Liver (tissue), 9 donors: ENCODE measurements around the gene TLR5. TPM values are rescaled to one million over a fixed set of nuclear protein-coding genes. Genes with fewer than 3 reads are reported as not detected.

Experiments used
- DNase-seq: peaks from one replicate; pipeline ENCODE4 v3.0.0-alpha.2; 2017; ENCODE audit warnings: low spot score
- H3K27ac ChIP-seq, 2 donors: one replicate each; pipeline ENCODE4 v1.7.0; 2013; ENCODE audit warnings: inconsistent platforms in 2 of 2, low read length in 2 of 2, control low read depth in 1 of 2, low read depth in 1 of 2, mild to moderate bottlenecking in 1 of 2
- H3K27me3 ChIP-seq, 4 donors: one replicate each; pipeline versions ENCODE4 v1.6.1 to v1.7.0; 2013; ENCODE audit warnings: low read length in 3 of 4, inconsistent platforms in 1 of 4, mild to moderate bottlenecking in 1 of 4, moderate library complexity in 1 of 4; ENCODE audit not compliant: control insufficient read depth in 4 of 4, insufficient read depth in 4 of 4
- H3K36me3 ChIP-seq, 4 donors: one replicate each; pipeline versions ENCODE4 v1.6.1 to v1.7.0; 2013; ENCODE audit warnings: low read length in 3 of 4, mild to moderate bottlenecking in 3 of 4, low read depth in 1 of 4, moderate library complexity in 1 of 4; ENCODE audit not compliant: control insufficient read depth in 4 of 4, insufficient read depth in 3 of 4
- H3K4me1 ChIP-seq, 4 donors: one replicate each; pipeline versions ENCODE4 v1.6.1 to v1.7.0; 2013; ENCODE audit warnings: low read length in 3 of 4, mild to moderate bottlenecking in 3 of 4, moderate library complexity in 1 of 4; ENCODE audit not compliant: control insufficient read depth in 4 of 4, insufficient read depth in 4 of 4
- H3K4me3 ChIP-seq, 3 donors: one replicate each; pipeline versions ENCODE4 v1.6.1 to v1.7.0; 2013; ENCODE audit warnings: low read length in 3 of 3, control low read depth in 1 of 3, low read depth in 1 of 3, mild to moderate bottlenecking in 1 of 3
- H3K9ac ChIP-seq, 2 donors: one replicate each; pipeline ENCODE4 v1.7.0; 2013; ENCODE audit warnings: low read length in 2 of 2, mild to moderate bottlenecking in 2 of 2, moderate library complexity in 2 of 2, control low read depth in 1 of 2, low read depth in 1 of 2
- H3K9me3 ChIP-seq, 4 donors: one replicate each; pipeline versions ENCODE4 v1.6.1 to v1.7.0; 2013; ENCODE audit warnings: low read length in 3 of 4; ENCODE audit not compliant: control insufficient read depth in 4 of 4
- NR2F2 ChIP-seq: IDR thresholded peaks from 2 replicates; pipeline ENCODE4 v1.6.1; 2016; ENCODE audit warnings: antibody characterized with exemption
- RAD21 ChIP-seq, 2 donors: IDR thresholded peaks; 2 replicates each; pipeline ENCODE4 v1.6.1; 2016; ENCODE audit warnings: antibody characterized with exemption in 2 of 2, mild to moderate bottlenecking in 2 of 2
- SP1 ChIP-seq: IDR thresholded peaks from 2 replicates; pipeline ENCODE4 v1.6.1; 2018; ENCODE audit warnings: antibody characterized with exemption, mild to moderate bottlenecking
- WGBS: extraction: QIAGEN DNeasy Blood & Tissue Kit; methylation state at CpG from one replicate; pipeline ENCODE4 v1.1.7; 2013; 5-methylcytosine and 5-hydroxymethylcytosine counted together
- polyA plus RNA-seq, 2 donors: library from polyadenylated mRNA; stranded (reverse) in 1 of 2; unstranded in 1 of 2; fragments of 200-250 nt in 1 of 2; fragments of >200 nt in 1 of 2; fragmentation: Nextera tagmentation in 1 of 2; extraction: Ambion mirVana in 1 of 2; gene quantifications; one replicate each; pipeline versions ENCODE4 v1.2.1 to v1.2.3, GENCODE V29; 2013 to 2015
- total RNA-seq, 2 donors: library from RNA; depleted of rRNA; stranded (reverse); fragments of >200 nt; gene quantifications; one replicate each; pipeline ENCODE4 v1.2.3, GENCODE V29; 2014
- TF ChIP-seq, protein P1 (sequence below): fragments of 150-350 bp; IDR thresholded peaks from 2 replicates; pipeline ENCODE4 v1.5.1; 2017; ENCODE audit warnings: improper control_type of control experiment, low read depth, low read length; ENCODE audit not compliant: missing input control
- TF ChIP-seq, protein P2 (sequence below): IDR thresholded peaks from 2 replicates; pipeline ENCODE4 v1.6.1; 2016; ENCODE audit warnings: antibody characterized with exemption
- donor health status: healthy.
- donor health status: healthy.
- donor health status: healthy.
- donor health status: healthy.
- donor health status: healthy.

Gene TLR5, protein sequence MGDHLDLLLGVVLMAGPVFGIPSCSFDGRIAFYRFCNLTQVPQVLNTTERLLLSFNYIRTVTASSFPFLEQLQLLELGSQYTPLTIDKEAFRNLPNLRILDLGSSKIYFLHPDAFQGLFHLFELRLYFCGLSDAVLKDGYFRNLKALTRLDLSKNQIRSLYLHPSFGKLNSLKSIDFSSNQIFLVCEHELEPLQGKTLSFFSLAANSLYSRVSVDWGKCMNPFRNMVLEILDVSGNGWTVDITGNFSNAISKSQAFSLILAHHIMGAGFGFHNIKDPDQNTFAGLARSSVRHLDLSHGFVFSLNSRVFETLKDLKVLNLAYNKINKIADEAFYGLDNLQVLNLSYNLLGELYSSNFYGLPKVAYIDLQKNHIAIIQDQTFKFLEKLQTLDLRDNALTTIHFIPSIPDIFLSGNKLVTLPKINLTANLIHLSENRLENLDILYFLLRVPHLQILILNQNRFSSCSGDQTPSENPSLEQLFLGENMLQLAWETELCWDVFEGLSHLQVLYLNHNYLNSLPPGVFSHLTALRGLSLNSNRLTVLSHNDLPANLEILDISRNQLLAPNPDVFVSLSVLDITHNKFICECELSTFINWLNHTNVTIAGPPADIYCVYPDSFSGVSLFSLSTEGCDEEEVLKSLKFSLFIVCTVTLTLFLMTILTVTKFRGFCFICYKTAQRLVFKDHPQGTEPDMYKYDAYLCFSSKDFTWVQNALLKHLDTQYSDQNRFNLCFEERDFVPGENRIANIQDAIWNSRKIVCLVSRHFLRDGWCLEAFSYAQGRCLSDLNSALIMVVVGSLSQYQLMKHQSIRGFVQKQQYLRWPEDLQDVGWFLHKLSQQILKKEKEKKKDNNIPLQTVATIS
- total RNA-seq = 1 to 10 TPM in 1 of 2 donors, under 1 TPM in 1; 0.93 to 2.4 TPM
- polyA plus RNA-seq = 1 to 10 TPM; 1.1 to 2.0 TPM

DNA sequence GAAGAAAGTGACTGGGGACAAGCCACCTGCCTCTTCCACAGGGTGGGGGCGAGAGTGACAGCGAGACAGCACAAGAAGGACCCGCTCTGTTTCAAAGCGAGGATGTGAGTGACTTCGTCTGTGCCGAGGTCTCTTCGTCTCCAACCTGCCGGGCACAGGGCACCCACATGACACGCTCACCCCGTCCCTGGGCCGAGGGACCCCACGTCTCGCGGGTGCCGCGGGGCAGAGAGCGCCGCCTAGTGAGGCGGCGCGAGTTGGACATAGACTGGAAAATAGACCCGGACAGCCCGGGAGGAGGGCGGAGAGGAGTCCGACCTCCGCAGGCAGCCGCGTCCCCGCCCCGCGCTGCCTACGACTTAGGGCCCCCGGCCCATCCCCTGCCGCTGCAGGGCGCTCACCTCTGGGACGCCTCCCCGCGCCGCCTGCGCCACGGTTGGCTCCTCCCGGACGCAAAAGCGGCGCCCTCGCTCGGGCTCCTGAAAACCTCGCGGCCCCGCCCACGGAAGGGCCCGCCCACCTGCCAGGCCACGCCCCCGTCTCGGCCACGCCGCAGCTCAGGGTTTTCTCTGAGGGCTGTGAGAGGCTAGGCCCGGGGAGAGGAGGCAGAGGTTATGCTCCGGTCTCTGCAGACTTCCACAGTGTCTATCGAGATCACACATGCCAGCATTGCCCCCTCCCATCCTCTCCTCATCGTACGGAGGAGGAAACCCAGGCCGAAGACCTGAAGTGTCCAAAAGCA lies at the start of gene TLR5:
Gene TLR5 (minus strand): TSS at position 454 of the 742 bp plus-strand sequence. CDS start 30,217 bp downstream, outside the sequence.
- TF ChIP-seq, protein P1, sequence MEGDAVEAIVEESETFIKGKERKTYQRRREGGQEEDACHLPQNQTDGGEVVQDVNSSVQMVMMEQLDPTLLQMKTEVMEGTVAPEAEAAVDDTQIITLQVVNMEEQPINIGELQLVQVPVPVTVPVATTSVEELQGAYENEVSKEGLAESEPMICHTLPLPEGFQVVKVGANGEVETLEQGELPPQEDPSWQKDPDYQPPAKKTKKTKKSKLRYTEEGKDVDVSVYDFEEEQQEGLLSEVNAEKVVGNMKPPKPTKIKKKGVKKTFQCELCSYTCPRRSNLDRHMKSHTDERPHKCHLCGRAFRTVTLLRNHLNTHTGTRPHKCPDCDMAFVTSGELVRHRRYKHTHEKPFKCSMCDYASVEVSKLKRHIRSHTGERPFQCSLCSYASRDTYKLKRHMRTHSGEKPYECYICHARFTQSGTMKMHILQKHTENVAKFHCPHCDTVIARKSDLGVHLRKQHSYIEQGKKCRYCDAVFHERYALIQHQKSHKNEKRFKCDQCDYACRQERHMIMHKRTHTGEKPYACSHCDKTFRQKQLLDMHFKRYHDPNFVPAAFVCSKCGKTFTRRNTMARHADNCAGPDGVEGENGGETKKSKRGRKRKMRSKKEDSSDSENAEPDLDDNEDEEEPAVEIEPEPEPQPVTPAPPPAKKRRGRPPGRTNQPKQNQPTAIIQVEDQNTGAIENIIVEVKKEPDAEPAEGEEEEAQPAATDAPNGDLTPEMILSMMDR = peak; percentile 40
- TF ChIP-seq RAD21 (IDR thresholded peaks at IDR 0.05) = peak; percentile 16 to 49
- TF ChIP-seq NR2F2 = no peak
- TF ChIP-seq SP1 = peak; percentile 22
- WGBS = 8% methylated on average over 63 of the region's 63 CpGs
- peak; percentile 90 for DNase-seq

DNA sequence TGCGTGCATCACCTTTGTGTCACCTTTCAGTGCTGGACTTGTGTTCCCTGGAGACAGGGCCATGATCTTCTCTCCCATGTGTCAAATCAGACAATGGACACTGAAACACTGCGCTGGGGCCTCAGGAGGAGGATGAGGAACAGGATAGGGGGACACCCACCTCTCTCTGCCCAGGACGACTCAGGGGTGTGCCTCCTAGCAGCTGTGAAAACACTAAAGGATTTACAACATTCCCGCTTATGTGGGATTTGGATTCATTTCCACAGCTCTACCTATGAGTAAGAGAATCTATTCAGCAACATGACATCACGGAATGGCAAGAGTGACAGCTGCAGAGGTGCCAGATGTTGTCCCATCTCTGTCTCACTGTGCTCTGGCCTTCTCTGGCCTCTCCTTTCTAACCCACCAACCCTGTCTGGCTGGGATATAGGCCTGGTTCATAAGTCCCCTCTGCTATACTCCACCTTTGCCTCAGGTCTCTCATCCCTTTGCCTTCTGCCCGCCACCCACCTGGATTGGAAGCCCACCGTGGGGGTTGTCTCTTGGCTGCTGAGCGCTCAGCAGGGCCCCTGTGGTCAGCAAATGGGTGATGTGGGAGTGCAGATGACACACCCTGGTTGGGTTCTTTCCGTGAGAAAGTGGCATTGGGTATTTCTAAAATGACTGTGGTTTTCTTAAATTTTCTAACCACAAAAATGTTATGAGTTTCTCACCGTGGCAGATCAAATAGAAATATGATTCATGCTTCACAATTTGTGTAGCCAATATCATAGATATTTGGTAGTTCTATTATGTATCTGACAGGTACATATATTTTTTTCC lies 47.1 kb upstream of the TLR5 start:
- no peaks in the 10 kb centered on the region for H3K9me3 ChIP-seq
- H3K27me3 ChIP-seq = no peaks in the 10 kb centered on the region
- DNase-seq = peak; percentile 17
- TF ChIP-seq, protein P1 = no peak
- TF ChIP-seq, protein P2, sequence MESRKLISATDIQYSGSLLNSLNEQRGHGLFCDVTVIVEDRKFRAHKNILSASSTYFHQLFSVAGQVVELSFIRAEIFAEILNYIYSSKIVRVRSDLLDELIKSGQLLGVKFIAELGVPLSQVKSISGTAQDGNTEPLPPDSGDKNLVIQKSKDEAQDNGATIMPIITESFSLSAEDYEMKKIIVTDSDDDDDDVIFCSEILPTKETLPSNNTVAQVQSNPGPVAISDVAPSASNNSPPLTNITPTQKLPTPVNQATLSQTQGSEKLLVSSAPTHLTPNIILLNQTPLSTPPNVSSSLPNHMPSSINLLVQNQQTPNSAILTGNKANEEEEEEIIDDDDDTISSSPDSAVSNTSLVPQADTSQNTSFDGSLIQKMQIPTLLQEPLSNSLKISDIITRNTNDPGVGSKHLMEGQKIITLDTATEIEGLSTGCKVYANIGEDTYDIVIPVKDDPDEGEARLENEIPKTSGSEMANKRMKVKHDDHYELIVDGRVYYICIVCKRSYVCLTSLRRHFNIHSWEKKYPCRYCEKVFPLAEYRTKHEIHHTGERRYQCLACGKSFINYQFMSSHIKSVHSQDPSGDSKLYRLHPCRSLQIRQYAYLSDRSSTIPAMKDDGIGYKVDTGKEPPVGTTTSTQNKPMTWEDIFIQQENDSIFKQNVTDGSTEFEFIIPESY = no peak
- no peaks in the 10 kb centered on the region for H3K36me3 ChIP-seq
- H3K4me3 ChIP-seq = no peak overlapping the region
- no peak overlapping the region for H3K27ac ChIP-seq
- 82% methylated on average over 10 of the region's 10 CpGs for WGBS
- no peak overlapping the region for H3K9ac ChIP-seq
- peaks cover 0 to 9% (median 3%) of the 10 kb centered on the region in 4 donors for H3K4me1 ChIP-seq

More for the DNA sequence above, at the start of gene TLR5:
- H3K27ac ChIP-seq = peak within 1 kb of the TSS in 1 of 2 donors; percentile 33
- peaks cover 0 to 3% (median 0%) of the 10 kb centered on the region in 4 donors for H3K9me3 ChIP-seq
- peak within 1 kb of the TSS; percentile 57 to 73 (median 62) for H3K4me3 ChIP-seq
- peaks cover 0 to 11% (median 4%) of the 10 kb centered on the region in 4 donors for H3K4me1 ChIP-seq
- H3K36me3 ChIP-seq = no peaks in the 10 kb centered on the region
- peak within 1 kb of the TSS; percentile 14 to 29 for H3K9ac ChIP-seq
- no peaks in the 10 kb centered on the region for H3K27me3 ChIP-seq
